Activated naive CD4-positive, alpha-beta T cell treated with anti-CD3 and anti-CD28 coated beads for 36 hours (primary cell): Measurements from ENCODE around the gene PON2. TPM values are rescaled to one million over a fixed set of nuclear protein-coding genes. Genes with fewer than 3 reads are reported as not detected.
A peak's percentile ranks its signal among the peaks of the same experiment; 100 is the strongest.

Source experiments
- CTCF ChIA-PET: fragments of 350-600 bp; sonication (Branson Sonifier 250); formaldehyde crosslinking; loops from one replicate; lab custom pipeline; 2021; ENCODE audit warnings: antibody characterized with exemption; lab: Charles Lee
- DNase-seq: peaks from one replicate; pipeline ENCODE4 v3.0.0-alpha.2; 2020
- H3K27ac Mint-ChIP-seq: one replicate; pipeline ENCODE4 v1.8.0; 2021; ENCODE audit warnings: mild to moderate bottlenecking, mixed read lengths
- H3K27me3 Mint-ChIP-seq: one replicate; pipeline ENCODE4 v1.8.0; 2021; ENCODE audit warnings: low read depth, mixed read lengths
- H3K36me3 Mint-ChIP-seq: one replicate; pipeline ENCODE4 v1.8.0; 2021; ENCODE audit warnings: low read depth, mixed read lengths
- H3K4me1 Mint-ChIP-seq: one replicate; pipeline ENCODE4 v1.8.0; 2021; ENCODE audit warnings: low read depth, mixed read lengths
- H3K4me3 Mint-ChIP-seq: one replicate; pipeline ENCODE4 v1.8.0; 2021; ENCODE audit warnings: mild to moderate bottlenecking, moderate library complexity, mixed read lengths
- H3K9me3 Mint-ChIP-seq: one replicate; pipeline ENCODE4 v1.8.0; 2021; ENCODE audit warnings: mixed read lengths
- intact Hi-C: fragments of 100-400 bp; cut with micrococcal nuclease; formaldehyde crosslinking; loops from one replicate; pipeline ENCODE4 v1.15.1; 2023
- total RNA-seq, 2 experiments: library from RNA; stranded (reverse); gene quantifications; one replicate each; pipeline ENCODE4 v1.2.3, GENCODE V29; 2021

The PON2 gene
- total RNA-seq, 2 experiments from 2014 or later, result 3.8 to 3.9 TPM

- intact Hi-C loops, result loop anchor here (5.0 kb wide), 1 partner anchor 924 kb away; no protein-coding TSS in a partner anchor
- Mint-ChIP-seq H3K27me3 (peaks cover 9% of the 10 kb centered on the region), H3K4me1 (peaks cover 6% of the 10 kb centered on the region), H3K4me3 (no peak overlapping the region), H3K36me3 (no peaks in the 10 kb centered on the region), H3K27ac (no peak overlapping the region), H3K9me3 (no peaks in the 10 kb centered on the region)
- CTCF ChIA-PET, result interaction anchor here (0.6 to 0.9 kb wide), 2 partner anchors 18 to 22 kb away, joined by 3 read pairs; no protein-coding TSS in a partner anchor
- DNase-seq, result no peak
Observed at GRCh38 chr7:95436407-95436806, 1.6 kb upstream of the PON2 start.

DNA sequence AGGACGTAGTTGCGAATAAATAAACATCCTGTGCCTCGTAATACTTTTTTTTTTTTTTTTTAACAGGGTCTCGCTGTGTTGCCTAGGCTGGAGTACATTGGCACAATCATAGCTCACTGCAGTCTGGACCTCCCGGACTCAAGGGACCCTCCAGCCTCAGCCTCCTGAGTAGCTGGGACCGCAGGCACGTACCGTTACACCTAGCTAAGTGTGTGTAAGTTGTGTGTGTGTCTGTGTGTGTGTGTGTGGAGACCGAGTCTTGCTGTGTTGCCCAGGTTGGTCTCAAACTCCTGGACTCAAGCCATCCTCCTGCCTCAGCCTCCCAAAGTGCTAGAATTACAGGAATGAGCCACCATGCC is 573 bp upstream of the PON2 start:
- Mint-ChIP-seq H3K4me1 (peaks cover 6% of the 10 kb centered on the region), H3K4me3 (peak overlapping the region; percentile 69), H3K27ac (no peak overlapping the region), H3K9me3 (no peaks in the 10 kb centered on the region), H3K27me3 (peaks cover 7% of the 10 kb centered on the region), H3K36me3 (no peaks in the 10 kb centered on the region)
- no peak for DNase-seq
- CTCF ChIA-PET, result interaction anchor here (0.6 to 0.9 kb wide), 2 partner anchors 17 to 932 kb away, joined by 3 read pairs; no protein-coding TSS in a partner anchor
- intact Hi-C loops, result loop anchor here (5.0 kb wide), 1 partner anchor 923 kb away; no protein-coding TSS in a partner anchor

DNA sequence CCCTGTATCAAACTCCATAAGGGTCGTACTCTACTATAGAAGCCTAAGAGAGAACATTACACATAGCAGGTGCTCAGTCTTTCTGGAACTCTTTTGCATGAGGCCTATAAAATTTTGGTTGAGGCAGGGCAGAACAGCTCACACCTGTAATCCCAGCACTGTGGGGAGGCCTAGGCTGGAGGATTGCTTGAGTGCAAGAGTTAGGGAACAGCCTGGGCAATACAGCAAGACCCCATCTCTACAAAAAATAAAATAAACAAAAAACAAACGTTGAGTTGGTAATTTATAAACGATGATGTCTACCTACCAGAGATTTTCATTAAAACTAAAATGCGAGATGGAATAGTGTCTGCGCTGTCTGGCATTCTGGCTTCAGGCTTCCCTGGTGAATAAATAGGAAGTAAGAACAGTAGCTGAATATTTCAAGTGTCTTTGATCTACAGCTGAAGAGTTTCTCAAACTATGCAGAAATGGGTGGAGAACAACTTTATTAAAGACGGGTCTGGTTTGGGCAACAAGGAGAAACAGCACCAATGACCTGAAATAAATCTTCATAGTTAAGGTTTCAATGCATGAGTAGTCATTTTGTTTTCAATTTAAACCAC is 774 bp downstream of the PON2 start:
- CTCF ChIA-PET, result no interaction called here
- intact Hi-C loops, result no loop called here
- H3K9me3 Mint-ChIP-seq, result no peaks in the 10 kb centered on the region
- DNase-seq, result no peak
- peak overlapping the region; percentile 64 for H3K4me3 Mint-ChIP-seq
- peaks cover 11% of the 10 kb centered on the region for H3K27me3 Mint-ChIP-seq
- H3K36me3 Mint-ChIP-seq, result no peaks in the 10 kb centered on the region
- peaks cover 6% of the 10 kb centered on the region for H3K4me1 Mint-ChIP-seq
- H3K27ac Mint-ChIP-seq, result no peak overlapping the region

GRCh38 chr7:95433129-95433528 is 1.7 kb downstream of the PON2 start:
- Mint-ChIP-seq H3K27ac (no peak overlapping the region), H3K4me1 (peaks cover 6% of the 10 kb centered on the region), H3K36me3 (no peaks in the 10 kb centered on the region), H3K4me3 (no peak overlapping the region), H3K27me3 (peaks cover 11% of the 10 kb centered on the region), H3K9me3 (no peaks in the 10 kb centered on the region)
- intact Hi-C loops, result no loop called here
- CTCF ChIA-PET, result interaction anchor here (1.5 kb wide), 1 partner anchor 43 kb away, joined by 5 read pairs; no protein-coding TSS in a partner anchor
- DNase-seq, result no peak

DNA sequence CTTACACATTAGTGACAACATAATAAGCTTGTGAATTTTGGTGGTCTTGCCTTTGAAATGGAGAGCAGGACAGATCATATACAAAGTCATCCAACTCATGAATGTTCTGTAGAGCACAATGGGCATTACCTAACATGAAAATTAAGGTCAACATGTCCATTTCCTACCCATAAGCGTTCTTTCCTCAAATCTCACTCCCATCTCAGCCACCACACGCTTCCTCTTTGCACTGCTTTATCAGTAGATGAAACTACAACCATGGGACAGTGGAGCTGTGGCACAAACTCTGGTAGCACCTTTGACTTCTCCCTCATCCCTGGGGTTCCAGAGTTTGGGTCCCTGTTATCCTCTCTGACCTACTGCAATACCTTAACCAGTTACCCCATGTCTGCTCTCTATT is 2.2 kb downstream of the PON2 start:
- Mint-ChIP-seq H3K27ac (no peak overlapping the region), H3K36me3 (no peaks in the 10 kb centered on the region), H3K27me3 (peaks cover 11% of the 10 kb centered on the region), H3K4me3 (no peak overlapping the region), H3K9me3 (no peaks in the 10 kb centered on the region), H3K4me1 (peaks cover 6% of the 10 kb centered on the region)
- DNase-seq, result no peak
- intact Hi-C loops, result no loop called here
- CTCF ChIA-PET, result interaction anchor here (1.5 kb wide), 1 partner anchor 44 kb away, joined by 5 read pairs; no protein-coding TSS in a partner anchor

GRCh38 chr7:95430864-95431263 is 4.0 kb downstream of the PON2 start:
- H3K4me1 Mint-ChIP-seq, result peaks cover 6% of the 10 kb centered on the region
- intact Hi-C loops, result no loop called here
- peaks cover 11% of the 10 kb centered on the region for H3K27me3 Mint-ChIP-seq
- DNase-seq, result no peak
- CTCF ChIA-PET, result no interaction called here
- no peaks in the 10 kb centered on the region for H3K36me3 Mint-ChIP-seq
- H3K4me3 Mint-ChIP-seq, result no peak overlapping the region
- H3K9me3 Mint-ChIP-seq, result no peaks in the 10 kb centered on the region
- no peak overlapping the region for H3K27ac Mint-ChIP-seq

DNA sequence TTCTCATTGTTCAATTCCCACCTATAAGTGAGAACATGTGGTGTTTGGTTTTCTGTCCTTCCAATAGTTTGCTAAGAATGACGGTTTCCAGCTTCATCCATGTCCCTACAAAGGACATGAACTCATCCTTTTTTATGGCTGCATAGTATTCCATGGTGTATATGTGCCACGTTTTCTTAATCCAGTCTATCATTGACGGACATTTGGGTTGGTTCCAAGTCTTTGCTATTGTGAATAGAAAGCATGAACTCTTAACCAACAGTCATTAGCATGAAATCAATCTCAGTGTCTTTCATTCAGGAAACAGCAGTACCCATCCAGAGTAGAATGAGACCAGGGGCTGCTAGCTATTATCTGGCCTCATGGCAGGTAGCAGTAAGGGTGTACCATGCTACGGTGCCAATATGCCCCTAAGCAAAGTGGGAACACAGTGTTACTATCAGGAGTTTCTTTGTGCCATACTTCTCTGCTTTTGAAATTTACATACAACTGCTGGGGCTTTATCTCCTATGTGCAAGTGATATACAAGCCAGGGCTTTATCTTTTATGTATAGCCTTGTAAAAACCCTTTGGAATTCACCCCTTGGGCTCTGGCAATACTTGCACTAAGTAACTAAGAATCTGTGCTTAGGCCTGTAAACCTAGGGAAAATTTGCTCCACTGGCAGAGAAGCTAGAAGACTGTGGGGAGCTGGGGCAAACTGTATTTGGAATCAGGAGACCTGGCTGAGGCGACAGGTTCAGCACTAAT is 5.4 kb downstream of the PON2 start:
- CTCF ChIA-PET, result no interaction called here
- peaks cover 11% of the 10 kb centered on the region for H3K27me3 Mint-ChIP-seq
- no peaks in the 10 kb centered on the region for H3K36me3 Mint-ChIP-seq
- no peaks in the 10 kb centered on the region for H3K9me3 Mint-ChIP-seq
- DNase-seq, result no peak
- no peak overlapping the region for H3K27ac Mint-ChIP-seq
- no peak overlapping the region for H3K4me3 Mint-ChIP-seq
- peaks cover 3% of the 10 kb centered on the region for H3K4me1 Mint-ChIP-seq
- intact Hi-C loops, result no loop called here

GRCh38 chr7:95427914-95428516 is 6.8 kb downstream of the PON2 start:
- intact Hi-C loops, result no loop called here
- H3K4me3 Mint-ChIP-seq, result no peak overlapping the region
- H3K27me3 Mint-ChIP-seq, result peaks cover 7% of the 10 kb centered on the region
- H3K9me3 Mint-ChIP-seq, result no peaks in the 10 kb centered on the region
- DNase-seq, result no peak
- no peaks in the 10 kb centered on the region for H3K36me3 Mint-ChIP-seq
- CTCF ChIA-PET, result no interaction called here
- H3K27ac Mint-ChIP-seq, result no peak overlapping the region
- H3K4me1 Mint-ChIP-seq, result no peaks in the 10 kb centered on the region

GRCh38 chr7:95427166-95427565 is 7.7 kb downstream of the PON2 start:
- CTCF ChIA-PET, result no interaction called here
- H3K4me1 Mint-ChIP-seq, result no peaks in the 10 kb centered on the region
- no peak for DNase-seq
- no peaks in the 10 kb centered on the region for H3K36me3 Mint-ChIP-seq
- H3K9me3 Mint-ChIP-seq, result no peaks in the 10 kb centered on the region
- H3K27ac Mint-ChIP-seq, result no peak overlapping the region
- peaks cover 4% of the 10 kb centered on the region for H3K27me3 Mint-ChIP-seq
- H3K4me3 Mint-ChIP-seq, result no peak overlapping the region
- intact Hi-C loops, result no loop called here

DNA sequence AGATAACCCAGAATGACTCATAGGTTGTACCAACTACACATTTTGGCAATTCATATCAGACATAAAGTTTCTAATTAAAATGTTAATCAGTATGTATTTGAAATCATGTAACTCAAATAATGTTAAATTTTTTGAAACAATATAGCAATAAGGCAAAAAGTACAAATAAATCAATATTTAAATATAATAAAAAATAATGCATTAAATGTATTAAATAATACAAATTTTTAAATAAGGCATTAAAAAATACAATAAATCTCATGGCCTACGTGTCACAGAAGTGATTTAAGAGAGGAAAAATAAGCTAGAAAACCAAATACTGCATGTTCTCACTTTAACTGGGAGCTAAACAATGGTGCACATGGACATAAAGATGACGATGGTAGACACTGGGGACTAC is 9.1 kb downstream of the PON2 start:
- intact Hi-C loops, result no loop called here
- Mint-ChIP-seq H3K4me3 (no peak overlapping the region), H3K36me3 (no peaks in the 10 kb centered on the region), H3K9me3 (no peaks in the 10 kb centered on the region), H3K27ac (no peak overlapping the region), H3K4me1 (no peaks in the 10 kb centered on the region), H3K27me3 (peaks cover 4% of the 10 kb centered on the region)
- CTCF ChIA-PET, result no interaction called here
- DNase-seq, result no peak

- Mint-ChIP-seq H3K4me3 (no peak overlapping the region), H3K27me3 (peaks cover 4% of the 10 kb centered on the region), H3K27ac (no peak overlapping the region), H3K36me3 (no peaks in the 10 kb centered on the region), H3K9me3 (no peaks in the 10 kb centered on the region), H3K4me1 (no peaks in the 10 kb centered on the region)
- CTCF ChIA-PET, result no interaction called here
- DNase-seq, result no peak
- intact Hi-C loops, result no loop called here
Observed at GRCh38 chr7:95424716-95425115, 10.1 kb downstream of the PON2 start.

GRCh38 chr7:95421847-95422444 is 12.9 kb downstream of the PON2 start:
- DNase-seq, result no peak
- Mint-ChIP-seq H3K27ac (no peak overlapping the region), H3K27me3 (no peaks in the 10 kb centered on the region), H3K4me1 (no peaks in the 10 kb centered on the region), H3K4me3 (no peak overlapping the region), H3K9me3 (no peaks in the 10 kb centered on the region), H3K36me3 (no peaks in the 10 kb centered on the region)
- intact Hi-C loops, result no loop called here
- CTCF ChIA-PET, result no interaction called here
